Left ventricle myocardium inferior (tissue), 1 donor: ENCODE results near the gene MYOM3. TPM values are rescaled to one million over a fixed set of nuclear protein-coding genes. Genes with fewer than 3 reads are reported as not detected.
A peak's percentile ranks its signal among the peaks of the same experiment; 100 is the strongest.

ENCODE experiments used
- DNase-seq: peaks from one replicate; pipeline ENCODE4 v3.0.0-alpha.2; 2020
- H3K27ac ChIP-seq: fragments of 200-600 bp; replicated peaks from 2 replicates; pipeline ENCODE4 v1.8.0; 2021
- H3K27me3 ChIP-seq: fragments of 200-600 bp; 2 replicates; pipeline ENCODE4 v1.8.0; 2021; ENCODE audit warnings: low read depth
- H3K36me3 ChIP-seq: fragments of 200-600 bp; 2 replicates; pipeline ENCODE4 v1.8.0; 2021
- H3K4me1 ChIP-seq: fragments of 200-600 bp; 2 replicates; pipeline ENCODE4 v1.8.0; 2021
- H3K4me3 ChIP-seq: fragments of 200-600 bp; 2 replicates; pipeline ENCODE4 v1.8.0; 2021; ENCODE audit warnings: mild to moderate bottlenecking, moderate library complexity
- H3K9me3 ChIP-seq: fragments of 200-600 bp; replicated peaks from 2 replicates; pipeline ENCODE4 v1.8.0; 2021
- intact Hi-C: fragments of 100-400 bp; cut with micrococcal nuclease; formaldehyde crosslinking; loops from one replicate; pipeline ENCODE4 v1.11.0; 2022
- total RNA-seq: library from RNA; stranded (reverse); fragmentation: NEBNext Ultra II Directional; extraction: Animal tissue kit (Norgen Biotek cat#: 25700); gene quantifications from one replicate; pipeline ENCODE4 v1.2.1, GENCODE V29; 2021
- TF ChIP-seq, protein P1 (sequence below): fragments of 200-600 bp; IDR thresholded peaks from 2 replicates; pipeline ENCODE4 v1.8.0; 2021; ENCODE audit warnings: antibody characterized with exemption, mild to moderate bottlenecking, borderline replicate concordance
- donor health status: DM: no; HTN: yes; CAD: no; lungs with severe emphysema.

MYOM3 gene
- total RNA-seq, 1 donor from 2014 or later: 440 TPM

DNA sequence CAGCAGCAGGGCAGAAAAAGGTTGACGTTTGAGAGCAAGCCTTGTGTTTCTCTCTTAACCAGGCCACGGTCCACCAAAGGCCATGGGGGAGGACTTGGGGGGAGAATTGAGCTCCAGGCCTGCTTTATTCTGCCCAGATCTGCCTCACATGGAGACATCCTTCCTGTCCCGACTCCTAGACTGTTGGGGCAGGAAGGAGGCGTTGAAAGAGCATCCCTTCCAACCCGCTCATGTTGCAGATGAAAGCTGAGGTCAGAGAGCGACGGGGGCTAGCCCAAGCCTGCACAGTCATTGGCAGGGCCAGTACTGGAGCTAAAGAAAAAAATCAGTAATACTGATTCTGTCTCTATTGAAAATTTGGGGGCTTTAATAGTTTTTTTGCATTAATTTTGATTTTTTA, 46.6 kb downstream of the MYOM3 start:
- no peaks in the 10 kb centered on the region for H3K27me3 ChIP-seq
- H3K36me3 ChIP-seq: peaks cover 66% of the 10 kb centered on the region
- H3K4me3 ChIP-seq: no peak overlapping the region
- intact Hi-C loops: no loop called here
- TF ChIP-seq, protein P1, sequence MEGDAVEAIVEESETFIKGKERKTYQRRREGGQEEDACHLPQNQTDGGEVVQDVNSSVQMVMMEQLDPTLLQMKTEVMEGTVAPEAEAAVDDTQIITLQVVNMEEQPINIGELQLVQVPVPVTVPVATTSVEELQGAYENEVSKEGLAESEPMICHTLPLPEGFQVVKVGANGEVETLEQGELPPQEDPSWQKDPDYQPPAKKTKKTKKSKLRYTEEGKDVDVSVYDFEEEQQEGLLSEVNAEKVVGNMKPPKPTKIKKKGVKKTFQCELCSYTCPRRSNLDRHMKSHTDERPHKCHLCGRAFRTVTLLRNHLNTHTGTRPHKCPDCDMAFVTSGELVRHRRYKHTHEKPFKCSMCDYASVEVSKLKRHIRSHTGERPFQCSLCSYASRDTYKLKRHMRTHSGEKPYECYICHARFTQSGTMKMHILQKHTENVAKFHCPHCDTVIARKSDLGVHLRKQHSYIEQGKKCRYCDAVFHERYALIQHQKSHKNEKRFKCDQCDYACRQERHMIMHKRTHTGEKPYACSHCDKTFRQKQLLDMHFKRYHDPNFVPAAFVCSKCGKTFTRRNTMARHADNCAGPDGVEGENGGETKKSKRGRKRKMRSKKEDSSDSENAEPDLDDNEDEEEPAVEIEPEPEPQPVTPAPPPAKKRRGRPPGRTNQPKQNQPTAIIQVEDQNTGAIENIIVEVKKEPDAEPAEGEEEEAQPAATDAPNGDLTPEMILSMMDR: no peak
- H3K4me1 ChIP-seq: peaks cover 26% of the 10 kb centered on the region
- peaks cover 10% of the 10 kb centered on the region for H3K9me3 ChIP-seq
- no peak for DNase-seq
- peak overlapping the region; percentile 78 for H3K27ac ChIP-seq

DNA sequence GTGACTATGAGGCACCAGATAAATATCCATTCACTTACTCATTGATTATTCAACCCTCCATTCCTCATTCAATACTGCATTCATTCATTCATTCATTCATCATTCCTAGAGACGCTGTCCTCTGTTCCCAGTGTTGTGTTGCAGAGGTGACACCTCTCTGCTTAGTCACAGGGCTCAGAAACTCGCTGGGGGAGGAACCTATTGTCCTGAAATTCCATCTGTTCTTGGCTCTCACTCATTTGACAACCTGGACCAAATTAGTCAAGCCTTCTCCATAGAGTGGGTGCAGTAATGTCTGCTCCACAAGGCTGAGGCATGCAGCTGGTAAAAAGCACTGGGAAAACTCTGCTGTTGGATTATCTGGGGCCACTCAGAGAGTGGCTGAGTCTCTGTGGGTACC, 49.7 kb downstream of the MYOM3 start:
- intact Hi-C loops: no loop called here
- no peaks in the 10 kb centered on the region for H3K4me1 ChIP-seq
- peaks cover 80% of the 10 kb centered on the region for H3K36me3 ChIP-seq
- H3K27ac ChIP-seq: peak overlapping the region; percentile 36
- no peaks in the 10 kb centered on the region for H3K27me3 ChIP-seq
- no peak overlapping the region for H3K4me3 ChIP-seq
- TF ChIP-seq, protein P1: no peak
- no peak for DNase-seq
- H3K9me3 ChIP-seq: peaks cover 10% of the 10 kb centered on the region

DNA sequence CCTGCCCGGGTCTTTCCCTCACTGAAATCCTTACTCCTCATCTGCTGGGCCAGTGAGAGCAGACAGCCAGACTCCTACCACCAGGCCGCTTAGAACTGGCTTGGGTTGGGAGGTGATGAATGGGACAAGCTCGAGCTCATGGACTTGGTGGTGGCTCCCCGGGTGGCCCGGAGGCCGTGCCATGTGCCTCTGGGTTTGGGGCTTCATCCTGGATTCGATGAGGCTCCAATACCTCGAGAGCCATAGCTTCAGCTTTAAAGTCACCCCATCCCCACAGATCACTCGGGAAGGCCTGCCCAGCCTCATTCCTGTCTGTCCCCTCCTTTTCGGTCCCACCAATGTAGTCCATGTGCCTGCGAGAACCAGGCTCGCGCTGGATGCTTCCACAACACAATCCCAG, 51.5 kb downstream of the MYOM3 start:
- Histone ChIP-seq H3K36me3 (peaks cover 77% of the 10 kb centered on the region), H3K9me3 (peaks cover 10% of the 10 kb centered on the region), H3K27ac (no peak overlapping the region), H3K4me3 (no peak overlapping the region), H3K27me3 (no peaks in the 10 kb centered on the region), H3K4me1 (no peaks in the 10 kb centered on the region)
- intact Hi-C loops: no loop called here
- no peak for DNase-seq
- TF ChIP-seq, protein P1: no peak

DNA sequence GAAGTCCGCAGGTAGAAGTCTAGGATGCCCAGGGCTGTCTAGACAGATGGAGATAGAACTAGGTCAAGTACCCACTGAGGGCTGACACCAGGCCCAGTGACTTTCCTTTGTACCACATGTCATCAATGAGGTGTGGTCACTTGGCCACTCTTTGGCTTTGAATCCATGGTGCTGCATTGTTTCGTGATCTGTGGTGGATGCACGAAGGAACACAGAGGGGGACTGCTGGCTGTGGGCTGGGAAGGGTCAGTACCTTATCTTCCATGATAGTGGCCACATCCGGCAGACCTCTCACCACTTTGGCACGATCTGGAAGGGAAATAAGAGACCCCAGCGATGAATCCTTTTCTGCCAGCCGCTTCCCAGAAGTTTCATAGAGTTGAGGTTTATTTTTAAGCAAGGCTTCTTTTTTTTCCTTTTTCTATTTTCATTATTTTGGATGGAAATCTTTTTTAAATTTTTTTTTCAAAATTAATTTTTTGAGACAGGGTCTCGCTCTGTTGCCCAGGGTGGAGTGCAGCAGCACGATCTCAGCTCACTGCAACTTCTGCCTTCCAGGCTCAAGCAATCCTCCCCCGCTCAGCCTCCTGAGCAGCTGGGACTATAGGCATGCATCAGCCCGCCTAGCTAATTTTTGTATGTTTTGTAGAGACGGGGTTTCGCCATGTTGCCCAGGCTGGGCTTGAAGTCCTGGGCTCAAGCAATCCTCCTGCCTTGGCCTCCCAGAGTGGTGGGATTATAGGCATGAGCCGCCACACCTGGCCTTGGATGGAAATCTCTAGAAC, 53.1 kb downstream of the MYOM3 start:
- Histone ChIP-seq H3K27me3 (no peaks in the 10 kb centered on the region), H3K27ac (no peak overlapping the region), H3K4me3 (no peak overlapping the region), H3K36me3 (peaks cover 61% of the 10 kb centered on the region), H3K4me1 (no peaks in the 10 kb centered on the region), H3K9me3 (peaks cover 10% of the 10 kb centered on the region)
- DNase-seq: no peak
- TF ChIP-seq, protein P1: no peak
- intact Hi-C loops: no loop called here

DNA sequence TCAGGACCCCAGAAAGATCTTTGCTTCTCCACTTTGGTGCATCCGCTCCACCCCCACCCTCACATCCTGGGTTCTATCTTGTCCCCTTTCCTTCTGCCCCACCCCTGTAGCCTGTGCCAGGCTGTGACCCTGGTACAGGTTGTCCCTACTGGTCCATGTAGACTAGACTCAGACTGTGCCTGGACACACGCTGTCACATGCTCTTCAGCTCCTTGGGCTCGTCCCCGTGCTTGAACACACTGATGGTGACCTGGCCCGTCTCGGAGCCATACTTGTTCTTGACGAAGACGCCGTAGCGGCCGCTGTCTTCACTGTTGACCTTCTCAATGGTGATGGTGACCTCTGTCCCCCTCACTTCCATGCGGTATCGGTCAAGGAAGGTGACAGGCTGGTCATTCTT, 54.8 kb downstream of the MYOM3 start:
- H3K36me3 ChIP-seq: peaks cover 44% of the 10 kb centered on the region
- no peak overlapping the region for H3K27ac ChIP-seq
- TF ChIP-seq, protein P1: no peak
- no peak for DNase-seq
- no peaks in the 10 kb centered on the region for H3K4me1 ChIP-seq
- H3K4me3 ChIP-seq: no peak overlapping the region
- no peaks in the 10 kb centered on the region for H3K27me3 ChIP-seq
- peaks cover 2% of the 10 kb centered on the region for H3K9me3 ChIP-seq
- intact Hi-C loops: no loop called here
